Neural cell (in vitro differentiated cells): ENCODE data around the gene CTRB2. TPM values are rescaled to one million over a fixed set of nuclear protein-coding genes. Genes with fewer than 3 reads are reported as not detected.

Experiments
- H2AFZ ChIP-seq: fragments of 200-600, 300-800 bp; sonication (generic), shearing (Covaris generic); 2 replicates; pipeline ENCODE4 v1.6.0; 2014; ENCODE audit warnings: low read depth, mild to moderate bottlenecking, antibody characterized with exemption, low read length, moderate library complexity
- H3F3A ChIP-seq: fragments of 200-600 bp; shearing (Covaris generic); 2 replicates; pipeline ENCODE4 v1.6.1; 2016; ENCODE audit warnings: mild to moderate bottlenecking, moderate library complexity, mixed read lengths, antibody characterized with exemption, low read length; ENCODE audit not compliant: insufficient read depth, poor library complexity, severe bottlenecking
- H3K27ac ChIP-seq: fragments of 200-600, 300-800 bp; sonication (generic), shearing (Covaris generic); 2 replicates; pipeline ENCODE4 v1.5.1; 2014; ENCODE audit warnings: mild to moderate bottlenecking, low read length, moderate library complexity
- H3K27me3 ChIP-seq: fragments of 300-800, 200-600 bp; sonication (generic), shearing (Covaris generic); 2 replicates; pipeline ENCODE4 v1.6.0; 2014; ENCODE audit warnings: mild to moderate bottlenecking, low read depth, low read length, moderate library complexity; ENCODE audit not compliant: insufficient read depth
- H3K36me3 ChIP-seq: fragments of 300-800, 200-600 bp; sonication (generic), shearing (Covaris generic); 2 replicates; pipeline ENCODE4 v1.5.1; 2014; ENCODE audit warnings: mild to moderate bottlenecking, antibody characterized with exemption, low read length, moderate library complexity; ENCODE audit not compliant: insufficient read depth
- H3K4me2 ChIP-seq: fragments of 300-800, 200-600 bp; sonication (generic), shearing (Covaris generic); 2 replicates; pipeline ENCODE4 v1.6.0; 2014; ENCODE audit warnings: mild to moderate bottlenecking, low read length
- H3K4me3 ChIP-seq: fragments of 300-800, 200-600 bp; sonication (generic), shearing (Covaris generic); 2 replicates; pipeline ENCODE4 v1.5.1; 2014; ENCODE audit warnings: mild to moderate bottlenecking, low read length, moderate library complexity
- H3K79me2 ChIP-seq: fragments of 200-600 bp; shearing (Covaris generic); replicated peaks from 2 replicates; pipeline ENCODE4 v1.6.0; 2014; ENCODE audit warnings: mild to moderate bottlenecking, low read length, moderate library complexity; ENCODE audit not compliant: insufficient read depth
- H3K9ac ChIP-seq: fragments of 300-800, 200-600 bp; sonication (generic), shearing (Covaris generic); 2 replicates; pipeline ENCODE4 v1.6.1; 2016; ENCODE audit warnings: mild to moderate bottlenecking, low read length, mixed read lengths
- H3K9me2 ChIP-seq: fragments of 200-600 bp; shearing (Covaris generic); 2 replicates; pipeline ENCODE4 v1.6.1; 2016; ENCODE audit warnings: mild to moderate bottlenecking, low read length, mixed read lengths; ENCODE audit not compliant: insufficient read depth
- H3K9me3 ChIP-seq: fragments of 200-600, 300-800 bp; sonication (generic), shearing (Covaris generic); 2 replicates; pipeline ENCODE4 v1.6.1; 2016; ENCODE audit warnings: mild to moderate bottlenecking, mixed run types, low read length, moderate library complexity, mixed read lengths
- H4K20me1 ChIP-seq: fragments of 200-600 bp; shearing (Covaris generic); 2 replicates; pipeline ENCODE4 v1.6.1; 2016; ENCODE audit warnings: mild to moderate bottlenecking, mixed run types; ENCODE audit not compliant: insufficient read depth
- EP300 ChIP-seq: fragments of 450-650 bp; conservative IDR thresholded peaks from 2 replicates; pipeline ENCODE4 v1.6.1; 2014; ENCODE audit warnings: antibody characterized with exemption, mild to moderate bottlenecking, moderate library complexity; ENCODE audit not compliant: poor library complexity, severe bottlenecking
- EZH2 ChIP-seq: fragments of 200-600, 300-800 bp; shearing (Covaris generic), sonication (generic); IDR thresholded peaks from 2 replicates; pipeline ENCODE4 v1.6.1; 2014; ENCODE audit warnings: antibody characterized with exemption, low read length, borderline replicate concordance, mild to moderate bottlenecking; ENCODE audit not compliant: insufficient read depth, poor library complexity, severe bottlenecking
- MXI1 ChIP-seq: fragments of 450-650 bp; conservative IDR thresholded peaks from 2 replicates; pipeline ENCODE4 v1.6.1; 2014; ENCODE audit warnings: antibody characterized with exemption, mild to moderate bottlenecking; ENCODE audit not compliant: poor library complexity, severe bottlenecking
- POLR2AphosphoS5 ChIP-seq: IDR thresholded peaks from 2 replicates; pipeline ENCODE4 v1.6.1; 2012
- RAD21 ChIP-seq: fragments of 450-650 bp; conservative IDR thresholded peaks from 2 replicates; pipeline ENCODE4 v1.6.1; 2014; ENCODE audit warnings: antibody characterized with exemption, mild to moderate bottlenecking, moderate library complexity
- SMC3 ChIP-seq: fragments of 450-650 bp; conservative IDR thresholded peaks from 2 replicates; pipeline ENCODE4 v1.6.1; 2014; ENCODE audit warnings: antibody characterized with exemption, mild to moderate bottlenecking, moderate library complexity; ENCODE audit not compliant: poor library complexity
- TAF1 ChIP-seq: IDR thresholded peaks from 2 replicates; pipeline ENCODE4 v1.6.1; 2012; ENCODE audit warnings: low read depth
- polyA plus RNA-seq: library from polyadenylated mRNA; depleted of rRNA; stranded (reverse); fragments of >200 nt; gene quantifications from 2 replicates; pipeline ENCODE4 v1.2.3, GENCODE V29; 2014
- TF ChIP-seq, protein P1 (sequence below): IDR thresholded peaks from 2 replicates; pipeline ENCODE4 v1.6.1; 2012; ENCODE audit warnings: borderline replicate concordance
- TF ChIP-seq, protein P2 (sequence below): fragments of 450-650 bp; IDR thresholded peaks from 2 replicates; pipeline ENCODE4 v1.5.1; 2014; ENCODE audit warnings: antibody characterized with exemption, mild to moderate bottlenecking, moderate library complexity; ENCODE audit not compliant: poor library complexity, severe bottlenecking

CTRB2 gene
- polyA plus RNA-seq, 1 donor from 2014 or later = not detected

DNA sequence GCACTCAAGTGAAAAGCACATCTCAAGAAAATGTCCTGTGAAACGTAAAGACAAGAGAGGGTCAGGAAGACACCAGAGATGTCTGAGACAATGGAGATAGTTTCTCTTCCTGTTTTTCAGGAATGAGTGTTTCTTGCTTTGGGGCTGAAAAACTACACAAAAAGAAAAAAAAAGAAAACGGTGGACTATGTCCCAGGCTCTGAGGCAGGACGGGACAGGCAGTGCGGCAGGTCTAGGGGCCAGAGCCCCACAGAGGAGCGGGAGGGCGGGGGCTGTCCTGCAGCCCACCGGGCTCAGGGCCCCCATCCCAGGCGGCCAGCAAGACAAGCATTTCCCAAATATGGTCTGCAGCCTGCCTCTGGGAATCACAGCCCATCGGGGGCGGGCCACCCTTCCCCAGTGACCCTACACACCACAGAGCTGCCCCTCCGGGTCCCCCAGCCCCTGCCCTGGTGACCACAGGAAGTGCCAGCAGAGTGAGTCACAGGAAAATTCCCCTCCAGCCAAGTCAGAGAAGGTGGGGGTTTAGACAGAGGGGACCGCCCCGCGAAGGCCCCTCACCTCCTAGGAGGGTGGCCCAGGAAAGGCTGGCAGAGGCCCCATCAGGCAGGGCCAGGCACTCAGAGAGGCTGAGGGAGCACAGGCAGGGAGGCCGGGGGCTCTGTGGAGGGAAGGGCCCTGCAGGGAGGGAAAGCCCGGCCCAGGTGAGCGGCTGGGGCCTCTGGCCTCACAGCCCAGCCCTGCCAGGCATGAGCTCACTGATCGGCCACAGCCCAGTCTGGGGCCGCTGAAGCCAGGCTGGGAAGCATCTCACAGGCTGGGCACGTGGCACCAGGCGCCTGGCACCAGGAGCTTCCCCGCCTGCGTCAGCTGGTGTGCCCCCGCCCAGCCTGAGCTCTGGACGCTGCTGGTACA, 38.1 kb upstream of the CTRB2 start:
- no peaks in the 10 kb centered on the region for H3F3A ChIP-seq
- H3K9ac ChIP-seq = no peak overlapping the region

GRCh38 chr16:75244225-75244809, 37.4 kb upstream of the CTRB2 start:
- H3K9ac ChIP-seq = no peak overlapping the region
- TF ChIP-seq RAD21 = no peak
- TF ChIP-seq, protein P1, sequence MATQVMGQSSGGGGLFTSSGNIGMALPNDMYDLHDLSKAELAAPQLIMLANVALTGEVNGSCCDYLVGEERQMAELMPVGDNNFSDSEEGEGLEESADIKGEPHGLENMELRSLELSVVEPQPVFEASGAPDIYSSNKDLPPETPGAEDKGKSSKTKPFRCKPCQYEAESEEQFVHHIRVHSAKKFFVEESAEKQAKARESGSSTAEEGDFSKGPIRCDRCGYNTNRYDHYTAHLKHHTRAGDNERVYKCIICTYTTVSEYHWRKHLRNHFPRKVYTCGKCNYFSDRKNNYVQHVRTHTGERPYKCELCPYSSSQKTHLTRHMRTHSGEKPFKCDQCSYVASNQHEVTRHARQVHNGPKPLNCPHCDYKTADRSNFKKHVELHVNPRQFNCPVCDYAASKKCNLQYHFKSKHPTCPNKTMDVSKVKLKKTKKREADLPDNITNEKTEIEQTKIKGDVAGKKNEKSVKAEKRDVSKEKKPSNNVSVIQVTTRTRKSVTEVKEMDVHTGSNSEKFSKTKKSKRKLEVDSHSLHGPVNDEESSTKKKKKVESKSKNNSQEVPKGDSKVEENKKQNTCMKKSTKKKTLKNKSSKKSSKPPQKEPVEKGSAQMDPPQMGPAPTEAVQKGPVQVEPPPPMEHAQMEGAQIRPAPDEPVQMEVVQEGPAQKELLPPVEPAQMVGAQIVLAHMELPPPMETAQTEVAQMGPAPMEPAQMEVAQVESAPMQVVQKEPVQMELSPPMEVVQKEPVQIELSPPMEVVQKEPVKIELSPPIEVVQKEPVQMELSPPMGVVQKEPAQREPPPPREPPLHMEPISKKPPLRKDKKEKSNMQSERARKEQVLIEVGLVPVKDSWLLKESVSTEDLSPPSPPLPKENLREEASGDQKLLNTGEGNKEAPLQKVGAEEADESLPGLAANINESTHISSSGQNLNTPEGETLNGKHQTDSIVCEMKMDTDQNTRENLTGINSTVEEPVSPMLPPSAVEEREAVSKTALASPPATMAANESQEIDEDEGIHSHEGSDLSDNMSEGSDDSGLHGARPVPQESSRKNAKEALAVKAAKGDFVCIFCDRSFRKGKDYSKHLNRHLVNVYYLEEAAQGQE = no peak
- TF ChIP-seq MXI1 = no peak
- no peak for TF ChIP-seq EP300
- TF ChIP-seq, protein P2, sequence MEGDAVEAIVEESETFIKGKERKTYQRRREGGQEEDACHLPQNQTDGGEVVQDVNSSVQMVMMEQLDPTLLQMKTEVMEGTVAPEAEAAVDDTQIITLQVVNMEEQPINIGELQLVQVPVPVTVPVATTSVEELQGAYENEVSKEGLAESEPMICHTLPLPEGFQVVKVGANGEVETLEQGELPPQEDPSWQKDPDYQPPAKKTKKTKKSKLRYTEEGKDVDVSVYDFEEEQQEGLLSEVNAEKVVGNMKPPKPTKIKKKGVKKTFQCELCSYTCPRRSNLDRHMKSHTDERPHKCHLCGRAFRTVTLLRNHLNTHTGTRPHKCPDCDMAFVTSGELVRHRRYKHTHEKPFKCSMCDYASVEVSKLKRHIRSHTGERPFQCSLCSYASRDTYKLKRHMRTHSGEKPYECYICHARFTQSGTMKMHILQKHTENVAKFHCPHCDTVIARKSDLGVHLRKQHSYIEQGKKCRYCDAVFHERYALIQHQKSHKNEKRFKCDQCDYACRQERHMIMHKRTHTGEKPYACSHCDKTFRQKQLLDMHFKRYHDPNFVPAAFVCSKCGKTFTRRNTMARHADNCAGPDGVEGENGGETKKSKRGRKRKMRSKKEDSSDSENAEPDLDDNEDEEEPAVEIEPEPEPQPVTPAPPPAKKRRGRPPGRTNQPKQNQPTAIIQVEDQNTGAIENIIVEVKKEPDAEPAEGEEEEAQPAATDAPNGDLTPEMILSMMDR = no peak
- no peak for TF ChIP-seq SMC3
- no peak for TF ChIP-seq POLR2AphosphoS5
- no peak for TF ChIP-seq TAF1
- no peak for TF ChIP-seq EZH2
- no peak overlapping the region for H3K27ac ChIP-seq
- H3K9me3 ChIP-seq = no peaks in the 10 kb centered on the region
- no peak overlapping the region for H3K4me3 ChIP-seq
- no peaks in the 10 kb centered on the region for H3K27me3 ChIP-seq
- H3K4me2 ChIP-seq = no peak overlapping the region
- no peaks in the 10 kb centered on the region for H3F3A ChIP-seq
- H3K9me2 ChIP-seq = no peaks in the 10 kb centered on the region
- peaks cover 4% of the 10 kb centered on the region for H4K20me1 ChIP-seq
- H3K79me2 ChIP-seq = peaks cover 18% of the 10 kb centered on the region
- no peaks in the 10 kb centered on the region for H3K36me3 ChIP-seq
- H2AFZ ChIP-seq = no peak overlapping the region

More for the DNA sequence above, 38.1 kb upstream of the CTRB2 start:
- no peak overlapping the region for H3K4me3 ChIP-seq
- peaks cover 8% of the 10 kb centered on the region for H4K20me1 ChIP-seq
- no peaks in the 10 kb centered on the region for H3K9me2 ChIP-seq
- H3K9me3 ChIP-seq = no peaks in the 10 kb centered on the region
- H3K27me3 ChIP-seq = no peaks in the 10 kb centered on the region
- no peaks in the 10 kb centered on the region for H3K36me3 ChIP-seq
- H3K4me2 ChIP-seq = no peak overlapping the region
- TF ChIP-seq EZH2 (no peak), POLR2AphosphoS5 (no peak), RAD21 (no peak), TAF1 (no peak)
- no peak overlapping the region for H2AFZ ChIP-seq
- H3K79me2 ChIP-seq = peaks cover 26% of the 10 kb centered on the region
- no peak overlapping the region for H3K27ac ChIP-seq
